ENCODE results near the gene EPS15. TPM values are rescaled to one million over a fixed set of nuclear protein-coding genes. Genes with fewer than 3 reads are reported as not detected.
"Not testable (repeated sequence)": the region's sequence is repeated elsewhere in the genome, so short reads cannot be mapped to it uniquely, and the experiment has no call there.

The EPS15 gene
- total RNA-seq, 3 donors from 2014 or later: 39.7 to 51.8 (median 51.4) TPM

- not testable (repeated sequence) for H3K4me1 Mint-ChIP-seq (ENCODE audit: low read depth); H3K27me3 Mint-ChIP-seq (ENCODE audit: low read depth); H3K9me3 Mint-ChIP-seq; DNase-seq; ATAC-seq; H3K4me3 Mint-ChIP-seq
- H3K36me3 Mint-ChIP-seq (ENCODE audit: insufficient read depth): peaks cover 45% of the 10 kb centered on the region
Observed at GRCh38 chr1:51409755-51410541, 109.1 kb downstream of the EPS15 start.

GRCh38 chr1:51392241-51392640 is 126.8 kb downstream of the EPS15 start:
- ATAC-seq: no peak
- no peaks in the 10 kb centered on the region for H3K4me1 Mint-ChIP-seq (ENCODE audit: low read depth)

GRCh38 chr1:51390641-51391040 is 128.4 kb downstream of the EPS15 start:
- H3K4me1 Mint-ChIP-seq (ENCODE audit: low read depth); H3K9me3 Mint-ChIP-seq; DNase-seq; H3K4me3 Mint-ChIP-seq; ATAC-seq; H3K27me3 Mint-ChIP-seq (ENCODE audit: low read depth): not testable (repeated sequence)
- H3K36me3 Mint-ChIP-seq (ENCODE audit: insufficient read depth): peaks cover 50% of the 10 kb centered on the region

More at GRCh38 chr1:51392241-51392640, 126.8 kb downstream of the EPS15 start:
- H3K9me3 Mint-ChIP-seq: peaks cover 5% of the 10 kb centered on the region
- peaks cover 47% of the 10 kb centered on the region for H3K36me3 Mint-ChIP-seq (ENCODE audit: insufficient read depth)
- H3K27me3 Mint-ChIP-seq (ENCODE audit: low read depth): no peaks in the 10 kb centered on the region
- H3K4me3 Mint-ChIP-seq: no peak overlapping the region
- no peak for DNase-seq

GRCh38 chr1:51387288-51387687 is 131.8 kb downstream of the EPS15 start:
- not testable (repeated sequence) for H3K9me3 Mint-ChIP-seq

GRCh38 chr1:51386259-51386658 is 132.8 kb downstream of the EPS15 start:
- H3K36me3 Mint-ChIP-seq (ENCODE audit: insufficient read depth): peaks cover 51% of the 10 kb centered on the region
- not testable (repeated sequence) for ATAC-seq

More at GRCh38 chr1:51387288-51387687, 131.8 kb downstream of the EPS15 start:
- not testable (repeated sequence) for DNase-seq; ATAC-seq; H3K4me1 Mint-ChIP-seq (ENCODE audit: low read depth); H3K27me3 Mint-ChIP-seq (ENCODE audit: low read depth); H3K4me3 Mint-ChIP-seq
- H3K36me3 Mint-ChIP-seq (ENCODE audit: insufficient read depth): peaks cover 56% of the 10 kb centered on the region

GRCh38 chr1:51385776-51386175 is 133.3 kb downstream of the EPS15 start:
- Mint-ChIP-seq H3K27me3 (ENCODE audit: low read depth) (no peaks in the 10 kb centered on the region), H3K4me1 (ENCODE audit: low read depth) (peaks cover 5% of the 10 kb centered on the region), H3K9me3 (no peaks in the 10 kb centered on the region), H3K4me3 (no peak overlapping the region), H3K36me3 (ENCODE audit: insufficient read depth) (peaks cover 54% of the 10 kb centered on the region)
- DNase-seq (no peak), ATAC-seq (no peak)

More at GRCh38 chr1:51386259-51386658, 132.8 kb downstream of the EPS15 start:
- H3K4me1 Mint-ChIP-seq (ENCODE audit: low read depth); H3K4me3 Mint-ChIP-seq; H3K27me3 Mint-ChIP-seq (ENCODE audit: low read depth); H3K9me3 Mint-ChIP-seq; DNase-seq: not testable (repeated sequence)

GRCh38 chr1:51381964-51382363 is 137.1 kb downstream of the EPS15 start:
- Mint-ChIP-seq H3K4me1 (ENCODE audit: low read depth) (peaks cover 6% of the 10 kb centered on the region), H3K27me3 (ENCODE audit: low read depth) (no peaks in the 10 kb centered on the region), H3K36me3 (ENCODE audit: insufficient read depth) (peaks cover 66% of the 10 kb centered on the region), H3K4me3 (no peak overlapping the region), H3K9me3 (no peaks in the 10 kb centered on the region)
- DNase-seq (no peak), ATAC-seq (peak in 1 of 2 donors; percentile 28)

- ATAC-seq (no peak), DNase-seq (no peak)
- peaks cover 60% of the 10 kb centered on the region for H3K36me3 Mint-ChIP-seq (ENCODE audit: insufficient read depth)
- H3K4me3 Mint-ChIP-seq: no peak overlapping the region
- H3K9me3 Mint-ChIP-seq: no peaks in the 10 kb centered on the region
- H3K27me3 Mint-ChIP-seq (ENCODE audit: low read depth): no peaks in the 10 kb centered on the region
- peaks cover 6% of the 10 kb centered on the region for H3K4me1 Mint-ChIP-seq (ENCODE audit: low read depth)
Observed at GRCh38 chr1:51380936-51381335, 138.1 kb downstream of the EPS15 start.

- H3K36me3 Mint-ChIP-seq (ENCODE audit: insufficient read depth): peaks cover 49% of the 10 kb centered on the region
- ATAC-seq (no peak), DNase-seq (no peak)
- H3K4me1 Mint-ChIP-seq (ENCODE audit: low read depth): peaks cover 6% of the 10 kb centered on the region
- H3K4me3 Mint-ChIP-seq: no peak overlapping the region
- H3K9me3 Mint-ChIP-seq: no peaks in the 10 kb centered on the region
- H3K27me3 Mint-ChIP-seq (ENCODE audit: low read depth): no peaks in the 10 kb centered on the region
Observed at GRCh38 chr1:51378871-51379270, 140.2 kb downstream of the EPS15 start.

- H3K4me1 Mint-ChIP-seq (ENCODE audit: low read depth): no peaks in the 10 kb centered on the region
- no peak overlapping the region for H3K4me3 Mint-ChIP-seq
- peaks cover 32% of the 10 kb centered on the region for H3K36me3 Mint-ChIP-seq (ENCODE audit: insufficient read depth)
- ATAC-seq (no peak), DNase-seq (no peak)
- no peaks in the 10 kb centered on the region for H3K27me3 Mint-ChIP-seq (ENCODE audit: low read depth)
- H3K9me3 Mint-ChIP-seq: no peaks in the 10 kb centered on the region
Observed at GRCh38 chr1:51373898-51374297, 145.2 kb downstream of the EPS15 start.

GRCh38 chr1:51372561-51372960 is 146.5 kb downstream of the EPS15 start:
- no peaks in the 10 kb centered on the region for H3K27me3 Mint-ChIP-seq (ENCODE audit: low read depth)
- ATAC-seq: no peak
- no peak overlapping the region for H3K4me3 Mint-ChIP-seq
- H3K4me1 Mint-ChIP-seq (ENCODE audit: low read depth): no peaks in the 10 kb centered on the region
- no peak for DNase-seq
- no peaks in the 10 kb centered on the region for H3K9me3 Mint-ChIP-seq
- peaks cover 32% of the 10 kb centered on the region for H3K36me3 Mint-ChIP-seq (ENCODE audit: insufficient read depth)

- Mint-ChIP-seq H3K4me1 (ENCODE audit: low read depth) (no peaks in the 10 kb centered on the region), H3K4me3 (no peak overlapping the region), H3K27me3 (ENCODE audit: low read depth) (no peaks in the 10 kb centered on the region), H3K9me3 (no peaks in the 10 kb centered on the region), H3K36me3 (ENCODE audit: insufficient read depth) (peaks cover 30% of the 10 kb centered on the region)
- DNase-seq (no peak), ATAC-seq (no peak)
Observed at GRCh38 chr1:51369171-51369570, 149.9 kb downstream of the EPS15 start.

- H3K9me3 Mint-ChIP-seq: no peaks in the 10 kb centered on the region
- H3K36me3 Mint-ChIP-seq (ENCODE audit: insufficient read depth): peaks cover 38% of the 10 kb centered on the region
- H3K4me1 Mint-ChIP-seq (ENCODE audit: low read depth): no peaks in the 10 kb centered on the region
- no peak for ATAC-seq
- no peak for DNase-seq
- no peaks in the 10 kb centered on the region for H3K27me3 Mint-ChIP-seq (ENCODE audit: low read depth)
- no peak overlapping the region for H3K4me3 Mint-ChIP-seq
Observed at GRCh38 chr1:51365774-51366173, 153.3 kb downstream of the EPS15 start.

- Mint-ChIP-seq H3K4me3 (no peak overlapping the region), H3K9me3 (no peaks in the 10 kb centered on the region), H3K36me3 (ENCODE audit: insufficient read depth) (peaks cover 40% of the 10 kb centered on the region), H3K27me3 (ENCODE audit: low read depth) (no peaks in the 10 kb centered on the region), H3K4me1 (ENCODE audit: low read depth) (no peaks in the 10 kb centered on the region)
- ATAC-seq: no peak
- no peak for DNase-seq
Observed at GRCh38 chr1:51359879-51360278, 159.2 kb downstream of the EPS15 start.

GRCh38 chr1:51355382-51355781 is 163.7 kb downstream of the EPS15 start:
- Mint-ChIP-seq H3K27me3 (ENCODE audit: low read depth) (no peaks in the 10 kb centered on the region), H3K9me3 (no peaks in the 10 kb centered on the region), H3K4me3 (no peak overlapping the region), H3K36me3 (ENCODE audit: insufficient read depth) (peaks cover 17% of the 10 kb centered on the region), H3K4me1 (ENCODE audit: low read depth) (no peaks in the 10 kb centered on the region)
- ATAC-seq: no peak
- DNase-seq: no peak

Measured in activated T-cell treated with anti-CD3 and anti-CD28 coated beads, Interleukin-2, amount 50 U/mL, for 4 hours (primary cell).